A673 (cell line): Measurements from ENCODE around the gene OR11G2. TPM values are rescaled to one million over a fixed set of nuclear protein-coding genes. Genes with fewer than 3 reads are reported as not detected.
A peak's percentile ranks its signal among the peaks of the same experiment; 100 is the strongest.

ENCODE experiments used
- BruUV-seq: library from RNA; stranded (reverse); fragments of 400-500 nt; replicated peaks from 2 replicates; lab custom pipeline; 2021; lab: Mats Ljungman, UMichigan
- CTCF ChIA-PET: fragments of 300-600 bp; sonication (Branson Sonifier 250); formaldehyde crosslinking; loops from one replicate; lab custom pipeline; 2022; ENCODE audit warnings: antibody characterized with exemption; lab: Charles Lee
- POLR2A ChIA-PET: fragments of 300-600 bp; sonication (Branson Sonifier 250); formaldehyde crosslinking; loops from one replicate; lab custom pipeline; 2022; ENCODE audit warnings: antibody characterized with exemption; ENCODE audit not compliant: low non-redundant PET; lab: Charles Lee
- DNase-seq: peaks from one replicate; pipeline ENCODE4 v3.0.0-alpha.2; 2015; ENCODE audit warnings: low spot score
- H3K27ac ChIP-seq: fragments of 200-600 bp; sonication (generic); 2 replicates; pipeline ENCODE4 v1.5.1; 2016; ENCODE audit warnings: mixed run types, low read depth, mild to moderate bottlenecking, mixed read lengths, antibody characterized with exemption, low read length; ENCODE audit not compliant: poor library complexity, severe bottlenecking
- H3K27me3 ChIP-seq: fragments of 200-600 bp; sonication (generic); replicated peaks from 2 replicates; pipeline ENCODE4 v1.6.1; 2017; ENCODE audit warnings: mixed run types, low read depth, mild to moderate bottlenecking, mixed read lengths, antibody characterized with exemption, low read length; ENCODE audit not compliant: insufficient read depth, poor library complexity
- H3K36me3 ChIP-seq: fragments of 200-600 bp; sonication (generic); 2 replicates; pipeline ENCODE4 v1.6.1; 2016; ENCODE audit warnings: mixed run types, mild to moderate bottlenecking, mixed read lengths, antibody characterized with exemption, low read length; ENCODE audit not compliant: insufficient read depth, poor library complexity, severe bottlenecking
- H3K4me1 ChIP-seq: fragments of 200-600 bp; sonication (generic); 2 replicates; pipeline ENCODE4 v1.6.1; 2017; ENCODE audit warnings: mixed run types, mild to moderate bottlenecking, mixed read lengths, antibody characterized with exemption, low read length; ENCODE audit not compliant: insufficient read depth, poor library complexity, severe bottlenecking
- H3K4me3 ChIP-seq: fragments of 200-600 bp; sonication (generic); 2 replicates; pipeline ENCODE4 v1.5.1; 2016; ENCODE audit warnings: low read depth, mixed run types, mild to moderate bottlenecking, mixed read lengths, low read length; ENCODE audit not compliant: poor library complexity, severe bottlenecking
- H3K9me3 ChIP-seq: fragments of 200-600 bp; sonication (generic); 2 replicates; pipeline ENCODE4 v1.6.1; 2016; ENCODE audit warnings: mixed run types, low read depth, mild to moderate bottlenecking, mixed read lengths, antibody characterized with exemption, low read length; ENCODE audit not compliant: poor library complexity, severe bottlenecking
- EZH2 ChIP-seq: fragments of 200-600 bp; sonication (generic); IDR thresholded peaks from 2 replicates; pipeline ENCODE4 v1.6.1; 2017; ENCODE audit warnings: borderline replicate concordance, low read depth, mild to moderate bottlenecking, mixed read lengths, antibody characterized with exemption, low read length; ENCODE audit not compliant: poor library complexity, severe bottlenecking
- intact Hi-C: fragments of 100-400 bp; cut with micrococcal nuclease; formaldehyde crosslinking; loops from one replicate; pipeline ENCODE4 v1.10.0; 2022; ENCODE audit not compliant: unreplicated experiment
- total RNA-seq: library from RNA; stranded (reverse); gene quantifications from 2 replicates; pipeline ENCODE4 v1.2.3, GENCODE V29; 2021
- TF ChIP-seq, protein P1 (sequence below): fragments of 300-800, 200-600 bp; sonication (generic); conservative IDR thresholded peaks from 2 replicates; pipeline ENCODE4 v1.5.1; 2017; ENCODE audit warnings: low read depth, mild to moderate bottlenecking, antibody characterized with exemption, low read length, moderate library complexity, mixed read lengths

The OR11G2 gene
- total RNA-seq, 1 experiment from 2014 or later: not detected

DNA sequence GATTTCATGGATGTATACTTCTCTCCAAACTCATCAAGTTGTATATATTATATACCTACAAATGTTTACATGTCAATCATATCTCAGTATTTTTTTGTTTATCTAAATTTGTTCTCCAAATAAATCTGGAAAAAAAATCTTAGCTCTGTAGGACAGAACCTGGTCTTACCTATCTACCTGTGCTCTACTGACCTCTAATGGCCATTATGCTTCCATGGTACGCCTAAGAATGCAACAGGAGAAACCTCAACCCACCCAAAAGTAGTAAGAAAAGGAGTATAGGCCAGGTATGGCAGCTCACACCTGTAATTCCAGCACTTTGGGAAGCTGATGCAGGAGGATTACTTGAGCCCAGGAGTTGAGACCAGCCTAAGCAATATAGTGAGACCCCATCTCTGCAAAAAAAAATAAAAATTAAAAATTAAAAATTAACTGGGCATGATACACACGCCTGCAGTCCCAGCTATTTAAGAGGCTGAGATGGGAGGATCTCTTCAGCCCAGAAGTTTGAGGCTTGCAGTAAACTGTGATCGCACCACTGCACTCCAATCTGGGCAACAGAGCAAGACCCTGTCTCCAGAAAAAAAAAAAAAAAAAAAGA, 57.0 kb downstream of the OR11G2 start:
- POLR2A ChIA-PET: no interaction called here
- Histone ChIP-seq H3K4me3 (no peak overlapping the region), H3K36me3 (no peaks in the 10 kb centered on the region), H3K9me3 (no peaks in the 10 kb centered on the region), H3K4me1 (no peaks in the 10 kb centered on the region), H3K27me3 (no peaks in the 10 kb centered on the region), H3K27ac (no peak overlapping the region)
- intact Hi-C loops: no loop called here
- CTCF ChIA-PET: no interaction called here
- DNase-seq: peak; percentile 21
- no TSS peak for BruUV-seq
- TF ChIP-seq, protein P1, sequence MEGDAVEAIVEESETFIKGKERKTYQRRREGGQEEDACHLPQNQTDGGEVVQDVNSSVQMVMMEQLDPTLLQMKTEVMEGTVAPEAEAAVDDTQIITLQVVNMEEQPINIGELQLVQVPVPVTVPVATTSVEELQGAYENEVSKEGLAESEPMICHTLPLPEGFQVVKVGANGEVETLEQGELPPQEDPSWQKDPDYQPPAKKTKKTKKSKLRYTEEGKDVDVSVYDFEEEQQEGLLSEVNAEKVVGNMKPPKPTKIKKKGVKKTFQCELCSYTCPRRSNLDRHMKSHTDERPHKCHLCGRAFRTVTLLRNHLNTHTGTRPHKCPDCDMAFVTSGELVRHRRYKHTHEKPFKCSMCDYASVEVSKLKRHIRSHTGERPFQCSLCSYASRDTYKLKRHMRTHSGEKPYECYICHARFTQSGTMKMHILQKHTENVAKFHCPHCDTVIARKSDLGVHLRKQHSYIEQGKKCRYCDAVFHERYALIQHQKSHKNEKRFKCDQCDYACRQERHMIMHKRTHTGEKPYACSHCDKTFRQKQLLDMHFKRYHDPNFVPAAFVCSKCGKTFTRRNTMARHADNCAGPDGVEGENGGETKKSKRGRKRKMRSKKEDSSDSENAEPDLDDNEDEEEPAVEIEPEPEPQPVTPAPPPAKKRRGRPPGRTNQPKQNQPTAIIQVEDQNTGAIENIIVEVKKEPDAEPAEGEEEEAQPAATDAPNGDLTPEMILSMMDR: peak; percentile 30; the same call in 1 of the 2 replicates
- no peak for TF ChIP-seq EZH2

Other genes with a start within 250 kb of the OR11G2 start
- gene OR4K15, start 215.3 kb upstream of the OR11G2 start, total RNA-seq: not detected in 2 replicates
- gene OR4Q2, start 188.7 kb upstream of the OR11G2 start, total RNA-seq: not detected in 2 replicates
- not detected in 2 replicates for gene OR4K14, start 171.6 kb upstream of the OR11G2 start, total RNA-seq
- not detected in 2 replicates for gene OR4K13, start 154.9 kb upstream of the OR11G2 start, total RNA-seq
- not detected in 2 replicates for gene OR4L1, start 130.9 kb upstream of the OR11G2 start, total RNA-seq
- gene OR4K17, start 80.2 kb upstream of the OR11G2 start, total RNA-seq: not detected in 2 replicates
- not detected in 2 replicates for gene OR4N5, start 52.1 kb upstream of the OR11G2 start, total RNA-seq
- not detected in 2 replicates for gene OR11H6, start 32.8 kb downstream of the OR11G2 start, total RNA-seq
- not detected in 2 replicates for gene OR11H7, start 38.1 kb downstream of the OR11G2 start, total RNA-seq
- gene OR11H4, start 48.4 kb downstream of the OR11G2 start, total RNA-seq: not detected in 2 replicates
- 31.8 and 31.9 TPM in 2 replicates for gene TTC5, start 115.1 kb downstream of the OR11G2 start, total RNA-seq
- 117 and 121 TPM in 2 replicates for gene CCNB1IP1, start 142.4 kb downstream of the OR11G2 start, total RNA-seq
- 67.8 and 67.9 TPM in 2 replicates for gene PARP2, start 152.7 kb downstream of the OR11G2 start, total RNA-seq
- 12.3 and 15.9 TPM in 2 replicates for gene TEP1, start 222.6 kb downstream of the OR11G2 start, total RNA-seq
- 0.04 and 0.13 TPM in 2 replicates for gene KLHL33, start 245.3 kb downstream of the OR11G2 start, total RNA-seq